Esophagus squamous epithelium (tissue), 5 donors: Measurements from ENCODE around the gene SRSF7. TPM values are rescaled to one million over a fixed set of nuclear protein-coding genes. Genes with fewer than 3 reads are reported as not detected.
A peak's percentile ranks its signal among the peaks of the same experiment; 100 is the strongest.
"Not testable (repeated sequence)": the region's sequence is repeated elsewhere in the genome, so short reads cannot be mapped to it uniquely, and the experiment has no call there.

Experiments
- DNase-seq: peaks from one replicate; lab custom pipeline; 2025; lab: John Stamatoyannopoulos, UW
- H3K27ac ChIP-seq, 4 donors: fragments of 200-600 bp; sonication (generic); one replicate each; pipeline ENCODE4 v1.5.1; 2016 to 2019; ENCODE audit warnings: mild to moderate bottlenecking in 1 of 4
- H3K27me3 ChIP-seq, 4 donors: fragments of 200-600 bp; sonication (generic); 1 replicate in 3 of 4; 2 replicates in 1 of 4; pipeline versions ENCODE4 v1.5.1 to v1.6.0; 2017 to 2021; ENCODE audit warnings: antibody characterized with exemption in 1 of 4
- H3K36me3 ChIP-seq, 3 donors: fragments of 200-600 bp; sonication (generic); one replicate each; pipeline ENCODE4 v1.5.1; 2016 to 2019
- H3K4me1 ChIP-seq, 3 donors: fragments of 200-600 bp; sonication (generic); one replicate each; pipeline ENCODE4 v1.5.1; 2017 to 2019
- H3K4me3 ChIP-seq, 4 donors: fragments of 200-600 bp; sonication (generic); 1 replicate in 3 of 4; 2 replicates in 1 of 4; pipeline ENCODE4 v1.5.1; 2016 to 2019; ENCODE audit warnings: mild to moderate bottlenecking in 2 of 4, moderate library complexity in 1 of 4
- H3K9me3 ChIP-seq, 3 donors: fragments of 200-600 bp; sonication (generic); one replicate each; pipeline ENCODE4 v1.5.1; 2016 to 2019
- CTCF ChIP-seq, 6 experiments: fragments of 450-650 bp in 4 of 6; fragments of 200-600 bp in 2 of 6; sonication (generic) in 2 of 6; IDR thresholded peaks; one replicate each; pipeline ENCODE4 v1.5.1; 2016 to 2019; ENCODE audit warnings: antibody characterized with exemption in 6 of 6, mild to moderate bottlenecking in 4 of 6, moderate library complexity in 4 of 6
- POLR2A ChIP-seq, 4 donors: fragments of 450-650 bp; IDR thresholded peaks; one replicate each; pipeline ENCODE4 v1.6.1; 2017; ENCODE audit warnings: antibody characterized with exemption in 4 of 4, mild to moderate bottlenecking in 4 of 4, moderate library complexity in 3 of 4
- WGBS, 2 donors: methylation state at CpG; one replicate each; pipeline ENCODE4 v1.1.5; 2018; 5-methylcytosine and 5-hydroxymethylcytosine counted together
- intact Hi-C: fragments of 100-400 bp; cut with DNase I; formaldehyde crosslinking; loops from one replicate; pipeline ENCODE4 v1.15.0; 2022
- total RNA-seq, 4 donors: library from RNA; depleted of rRNA; stranded (reverse); fragments of >200 nt; gene quantifications; one replicate each; pipeline ENCODE4 v1.1.0, GENCODE V29; 2016
- donor health status: DM: yes; HTN: yes; CAD: no.

The SRSF7 gene
- total RNA-seq, 4 donors from 2014 or later: 57.0 to 127 (median 103) TPM

- intact Hi-C loops: no loop called here
- 94 to 96% methylated on average over 2 of the region's 2 CpGs for WGBS, 2 donors
- TF ChIP-seq CTCF (IDR thresholded peaks at IDR 0.05) (no peak), POLR2A (IDR thresholded peaks at IDR 0.05) (no peak)
- H3K4me3 ChIP-seq: no peak overlapping the region
- peaks cover 0 to 61% (median 13%) of the 10 kb centered on the region in 3 donors for H3K36me3 ChIP-seq
- no peak overlapping the region for H3K27ac ChIP-seq
- no peak for DNase-seq
- no peaks in the 10 kb centered on the region for H3K9me3 ChIP-seq
- H3K27me3 ChIP-seq: no peaks in the 10 kb centered on the region
- peaks cover 0 to 48% (median 6%) of the 10 kb centered on the region in 3 donors for H3K4me1 ChIP-seq
Observed at GRCh38 chr2:38739524-38739923, 11.6 kb downstream of the SRSF7 start.

- H3K36me3 ChIP-seq: peaks cover 0 to 59% (median 6%) of the 10 kb centered on the region in 3 donors
- no peak for DNase-seq
- TF ChIP-seq CTCF (IDR thresholded peaks at IDR 0.05) (no peak), POLR2A (IDR thresholded peaks at IDR 0.05) (no peak)
- H3K4me1 ChIP-seq: peaks cover 0 to 43% (median 6%) of the 10 kb centered on the region in 3 donors
- WGBS, 2 donors: 73 to 87% methylated on average over 3 of the region's 3 CpGs
- no peaks in the 10 kb centered on the region for H3K9me3 ChIP-seq
- no peak overlapping the region for H3K4me3 ChIP-seq
- peak overlapping the region; percentile 42 to 79 (median 73) for H3K27ac ChIP-seq
- intact Hi-C loops: no loop called here
- H3K27me3 ChIP-seq: no peaks in the 10 kb centered on the region
Observed at GRCh38 chr2:38737925-38738324, 13.2 kb downstream of the SRSF7 start.

DNA sequence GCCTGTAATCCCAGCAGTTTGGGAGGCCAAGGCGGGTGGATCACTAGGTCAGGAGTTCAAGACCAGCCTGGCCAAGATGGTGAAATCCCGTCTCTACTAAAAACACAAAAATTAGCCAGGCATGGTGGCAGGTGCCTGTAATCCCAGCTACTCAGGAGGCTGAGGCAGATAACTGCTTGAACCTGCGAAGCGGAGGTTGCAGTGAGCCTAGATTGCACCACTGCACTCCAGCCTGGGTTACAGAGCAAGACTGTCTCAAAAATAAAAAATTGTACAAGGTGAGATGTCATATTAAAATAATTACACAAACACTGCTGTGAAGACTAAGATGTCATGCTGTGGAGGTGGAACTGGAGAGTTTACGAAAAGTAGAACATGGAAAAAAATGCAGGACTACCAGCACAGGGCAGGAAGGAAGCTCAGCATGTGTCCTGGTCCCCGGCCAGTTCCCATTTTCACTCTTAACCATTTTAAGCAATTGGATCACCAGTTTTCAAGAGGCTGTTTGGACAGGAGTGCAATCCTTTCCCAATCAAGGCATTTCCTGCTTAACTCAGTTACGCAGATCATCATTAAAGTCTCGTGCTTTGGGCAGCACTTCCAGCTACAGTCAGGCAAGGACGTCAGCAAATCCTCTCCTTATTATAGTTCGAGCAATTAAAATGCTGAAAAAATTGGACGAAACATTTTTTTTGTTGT lies 14.0 kb downstream of the SRSF7 start:
- DNase-seq, H3K27me3 ChIP-seq, intact Hi-C loops, H3K4me3 ChIP-seq, H3K9me3 ChIP-seq: not testable (repeated sequence)
- H3K36me3 ChIP-seq: peaks cover 0 to 59% (median 4%) of the 10 kb centered on the region in 3 donors
- 68 to 76% methylated on average over 11 of the region's 11 CpGs for WGBS, 2 donors
- peak overlapping the region; percentile 42 to 79 (median 73) for H3K27ac ChIP-seq
- H3K4me1 ChIP-seq: peaks cover 0 to 43% (median 6%) of the 10 kb centered on the region in 3 donors

- DNase-seq: no peak
- Histone ChIP-seq H3K4me1 (peaks cover 0 to 37% (median 6%) of the 10 kb centered on the region in 3 donors), H3K36me3 (peaks cover 0 to 59% (median 4%) of the 10 kb centered on the region in 3 donors), H3K27ac (peak overlapping the region in 3 of 4 donors; percentile 72 to 79 (median 73)), H3K4me3 (no peak overlapping the region), H3K9me3 (no peaks in the 10 kb centered on the region), H3K27me3 (no peaks in the 10 kb centered on the region)
- TF ChIP-seq POLR2A (IDR thresholded peaks at IDR 0.05) (no peak), CTCF (IDR thresholded peaks at IDR 0.05) (no peak)
- intact Hi-C loops: no loop called here
- WGBS, 2 donors: 75 to 91% methylated on average over 4 of the region's 4 CpGs
Observed at GRCh38 chr2:38735999-38736320, 15.2 kb downstream of the SRSF7 start.

DNA sequence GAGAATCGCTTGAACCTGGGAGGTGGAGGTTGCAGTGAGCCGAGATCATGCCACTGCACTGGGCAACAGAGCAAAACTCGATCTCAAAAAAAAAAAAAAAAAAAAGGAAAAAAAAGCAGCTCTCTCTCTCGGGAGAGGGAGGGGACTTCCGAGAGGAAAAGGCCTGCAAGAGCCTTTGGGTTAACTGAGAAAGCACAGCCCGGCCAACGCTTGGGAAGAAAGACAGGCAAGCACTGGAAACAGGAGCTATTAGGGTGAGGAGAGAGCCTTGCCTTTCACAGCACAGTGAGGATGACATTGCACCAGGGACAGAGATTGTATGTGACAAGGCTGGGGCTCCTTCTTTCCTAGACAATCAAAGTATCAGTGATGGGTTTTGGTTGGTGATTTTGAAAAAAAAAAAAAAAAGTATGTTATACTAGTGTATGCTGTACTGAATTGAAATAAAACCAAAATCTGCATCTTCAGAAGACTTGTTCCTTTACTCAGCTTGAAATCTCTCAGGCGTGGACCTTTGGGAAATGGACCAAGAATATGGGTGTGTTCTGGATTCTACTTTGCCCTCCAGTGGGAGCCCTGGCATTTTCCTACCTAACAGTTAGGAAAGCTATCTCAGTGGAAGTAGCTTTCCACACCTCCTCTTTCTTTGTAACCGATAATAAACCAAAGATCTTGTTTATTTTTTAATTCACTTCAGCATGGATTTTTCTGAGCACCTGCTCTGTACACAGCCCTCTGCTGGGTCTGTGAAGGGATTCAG lies 16.7 kb downstream of the SRSF7 start:
- WGBS, 2 donors: 50 to 57% methylated on average over 8 to 9 of the region's 9 CpGs
- H3K27ac ChIP-seq: peak overlapping the region in 2 of 4 donors; percentile 11 to 30
- intact Hi-C loops: loop anchor here (5.0 kb wide), 1 partner anchor 137 kb away; no protein-coding TSS in a partner anchor
- H3K27me3 ChIP-seq: no peaks in the 10 kb centered on the region
- H3K4me3 ChIP-seq: no peak overlapping the region
- H3K4me1 ChIP-seq: peaks cover 0 to 30% (median 6%) of the 10 kb centered on the region in 3 donors
- H3K9me3 ChIP-seq: no peaks in the 10 kb centered on the region
- H3K36me3 ChIP-seq: peaks cover 0 to 70% (median 11%) of the 10 kb centered on the region in 3 donors
- DNase-seq: no peak
- no peak for TF ChIP-seq CTCF (IDR thresholded peaks at IDR 0.05)
